Measurements from ENCODE around the gene PCNX3. TPM values are rescaled to one million over a fixed set of nuclear protein-coding genes. Genes with fewer than 3 reads are reported as not detected.

PCNX3 gene
- total RNA-seq, 1 experiment from 2014 or later, result 74.5 TPM

DNA sequence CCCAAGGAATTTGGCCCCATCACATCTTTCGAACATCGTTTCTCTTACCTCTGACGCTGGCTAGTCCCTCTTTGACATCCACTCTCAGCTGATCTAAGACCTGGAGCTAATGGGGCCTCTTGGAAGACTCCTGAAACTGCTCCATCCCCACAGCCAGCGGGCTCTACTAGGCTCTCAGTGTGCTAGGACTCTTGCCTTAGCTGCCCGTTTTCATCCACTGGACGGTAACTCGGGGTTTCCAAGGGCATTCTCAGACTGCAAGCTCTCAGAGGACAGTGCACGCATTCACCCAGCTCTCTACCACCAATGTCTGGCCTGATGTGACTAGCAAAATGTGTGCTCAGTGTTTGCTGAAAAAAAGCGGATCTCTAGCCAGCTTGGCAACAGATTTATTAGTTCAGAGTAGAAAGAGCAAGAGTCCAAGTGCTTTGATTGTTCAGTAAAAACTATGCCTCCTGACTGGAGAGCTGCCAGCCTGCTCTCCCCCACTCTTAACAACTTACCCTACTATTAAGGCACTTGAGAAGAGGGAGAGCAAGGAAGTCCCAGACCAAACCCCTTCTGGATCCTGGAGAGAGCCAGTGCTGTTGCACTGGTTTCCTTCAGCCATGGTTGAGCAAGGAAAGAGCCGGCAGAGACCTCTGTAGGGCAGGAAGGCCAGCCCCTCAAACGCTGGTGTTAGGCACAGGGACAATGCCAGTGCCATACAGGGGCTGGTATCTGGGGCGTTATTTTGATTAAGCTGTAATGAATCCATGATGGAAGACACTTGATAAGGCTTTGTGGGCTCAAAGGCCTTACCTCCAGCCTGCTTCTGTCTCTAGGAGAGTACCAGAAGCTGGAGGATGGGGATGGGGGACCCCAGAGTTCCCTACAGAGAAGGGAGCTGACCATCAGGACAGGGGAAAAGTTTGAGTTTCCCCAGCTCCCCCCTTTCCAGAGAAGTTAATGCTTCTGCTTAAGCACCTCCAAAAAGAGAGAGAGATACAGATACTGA is 38.0 kb downstream of the PCNX3 start:
- Histone ChIP-seq H3K27ac (ENCODE audit: low read length) (peak overlapping the region; percentile 95), H3K4me1 (ENCODE audit: control insufficient read depth, insufficient read depth, low read length) (peaks cover 21% of the 10 kb centered on the region), H3K4me3 (ENCODE audit: low read depth in 2 of 2, low read length in 2 of 2) (peak overlapping the region; percentile 48 to 60), H3K36me3 (ENCODE audit: control insufficient read depth, insufficient read depth, low read length) (peaks cover 7% of the 10 kb centered on the region; the same call in 1 of the 2 replicates), H3K27me3 (ENCODE audit: control insufficient read depth, insufficient read depth, low read length) (no peaks in the 10 kb centered on the region), H3K9me3 (ENCODE audit: control insufficient read depth, insufficient read depth, low read depth, low read length) (no peaks in the 10 kb centered on the region)
- intact Hi-C loops (cut with micrococcal nuclease; ENCODE audit: unreplicated experiment), result no loop called here
- ChIA-PET POLR2A (interaction anchor here (0.6 to 0.9 kb wide), 3 partner anchors 10 to 162 kb away, joined by 3 to 5 read pairs (median 4); partner anchors contain the start of genes RELA and SIPA1), CTCF (interaction anchor here (0.5 to 0.9 kb wide), 4 partner anchors 15 to 235 kb away, joined by 3 to 12 read pairs (median 10); partner anchors contain the start of genes FIBP and SIPA1)
- ATAC-seq, result peak; percentile 20
- in situ Hi-C loops (cut with HindIII; ENCODE audit: low pct_unique_long_range_greater_than_20kb, low sequenced_read_pairs), result no loop called here
- no peak; the same call in 1 of the 2 replicates for TF ChIP-seq POLR2AphosphoS5 (IDR thresholded peaks at IDR 0.05; ENCODE audit: low read depth, low read length)
- TF ChIP-seq REST (IDR thresholded peaks at IDR 0.05; ENCODE audit: insufficient read depth in 1 of 2, low read depth in 2 of 2, low read length in 1 of 2), result no peak
- TF ChIP-seq, protein P1, sequence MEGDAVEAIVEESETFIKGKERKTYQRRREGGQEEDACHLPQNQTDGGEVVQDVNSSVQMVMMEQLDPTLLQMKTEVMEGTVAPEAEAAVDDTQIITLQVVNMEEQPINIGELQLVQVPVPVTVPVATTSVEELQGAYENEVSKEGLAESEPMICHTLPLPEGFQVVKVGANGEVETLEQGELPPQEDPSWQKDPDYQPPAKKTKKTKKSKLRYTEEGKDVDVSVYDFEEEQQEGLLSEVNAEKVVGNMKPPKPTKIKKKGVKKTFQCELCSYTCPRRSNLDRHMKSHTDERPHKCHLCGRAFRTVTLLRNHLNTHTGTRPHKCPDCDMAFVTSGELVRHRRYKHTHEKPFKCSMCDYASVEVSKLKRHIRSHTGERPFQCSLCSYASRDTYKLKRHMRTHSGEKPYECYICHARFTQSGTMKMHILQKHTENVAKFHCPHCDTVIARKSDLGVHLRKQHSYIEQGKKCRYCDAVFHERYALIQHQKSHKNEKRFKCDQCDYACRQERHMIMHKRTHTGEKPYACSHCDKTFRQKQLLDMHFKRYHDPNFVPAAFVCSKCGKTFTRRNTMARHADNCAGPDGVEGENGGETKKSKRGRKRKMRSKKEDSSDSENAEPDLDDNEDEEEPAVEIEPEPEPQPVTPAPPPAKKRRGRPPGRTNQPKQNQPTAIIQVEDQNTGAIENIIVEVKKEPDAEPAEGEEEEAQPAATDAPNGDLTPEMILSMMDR (IDR thresholded peaks at IDR 0.05), result no peak
- 0 out of 2 replicates have a peak, but pooled peaks have one; percentile 0 for TF ChIP-seq TCF7L2 (IDR thresholded peaks at IDR 0.05; ENCODE audit: low read depth, low read length)
- 0 out of 2 replicates have a peak, but pooled peaks have one; percentile 1 for TF ChIP-seq SIN3A (IDR thresholded peaks at IDR 0.05; ENCODE audit: borderline replicate concordance, insufficient read depth, low read depth, low read length)
- DNase-seq (ENCODE audit: low read depth, low spot score), result no peak
- TSS peak; percentile 60 for BruUV-seq (replicated peaks)

GRCh38 chr11:65654375-65655349 is 39.1 kb downstream of the PCNX3 start:
- POLR2A ChIA-PET, result interaction anchor here (0.6 to 0.9 kb wide), 3 partner anchors 17 to 39 kb away, joined by 3 to 5 read pairs (median 4); partner anchors contain the start of genes PCNX3 and SIPA1

More at GRCh38 chr11:65654375-65655349, 39.1 kb downstream of the PCNX3 start:
- intact Hi-C loops (cut with micrococcal nuclease; ENCODE audit: unreplicated experiment), result no loop called here
- CTCF ChIA-PET, result interaction anchor here (0.9 kb wide), 1 partner anchor 234 kb away, joined by 8 read pairs; the partner anchor contains the start of gene FIBP
- ATAC-seq (no peak), DNase-seq (ENCODE audit: low read depth, low spot score) (no peak)
- peaks cover 15% of the 10 kb centered on the region for H3K36me3 ChIP-seq (ENCODE audit: control insufficient read depth, insufficient read depth, low read length)
- in situ Hi-C loops (cut with HindIII; ENCODE audit: low pct_unique_long_range_greater_than_20kb, low sequenced_read_pairs), result no loop called here
- BruUV-seq (replicated peaks), result no TSS peak
- H3K4me1 ChIP-seq (ENCODE audit: control insufficient read depth, insufficient read depth, low read length), result peaks cover 19% of the 10 kb centered on the region
- TF ChIP-seq POLR2AphosphoS5 (IDR thresholded peaks at IDR 0.05; ENCODE audit: low read depth, low read length) (0 out of 2 replicates have a peak, but pooled peaks have one; percentile 18), TCF7L2 (IDR thresholded peaks at IDR 0.05; ENCODE audit: low read depth, low read length) (no peak)
- no peaks in the 10 kb centered on the region for H3K9me3 ChIP-seq (ENCODE audit: control insufficient read depth, insufficient read depth, low read depth, low read length)
- H3K27me3 ChIP-seq (ENCODE audit: control insufficient read depth, insufficient read depth, low read length), result no peaks in the 10 kb centered on the region
- H3K27ac ChIP-seq (ENCODE audit: low read length), result peak overlapping the region; percentile 95; the same call in 1 of the 2 replicates
- H3K4me3 ChIP-seq (ENCODE audit: low read depth in 2 of 2, low read length in 2 of 2), result no peak overlapping the region

Data from Panc1 (cell line).